ENCODE data around the gene SVOPL. TPM values are rescaled to one million over a fixed set of nuclear protein-coding genes. Genes with fewer than 3 reads are reported as not detected.

SVOPL gene
- total RNA-seq, 1 experiment from 2014 or later, result not detected

GRCh38 chr7:138569418-138569817 is 131.7 kb downstream of the SVOPL start:
- CTCF ChIA-PET, result no interaction called here
- no peak for DNase-seq (ENCODE audit: low read depth, low spot score)
- no peak overlapping the region for H3K27ac ChIP-seq (ENCODE audit: low read length)
- H3K4me1 ChIP-seq (ENCODE audit: control insufficient read depth, insufficient read depth, low read length), result no peaks in the 10 kb centered on the region
- no TSS peak for BruUV-seq (replicated peaks)
- TF ChIP-seq SIN3A (IDR thresholded peaks at IDR 0.05; ENCODE audit: borderline replicate concordance, insufficient read depth, low read depth, low read length) (no peak), TCF7L2 (IDR thresholded peaks at IDR 0.05; ENCODE audit: low read depth, low read length) (no peak), CTCF (IDR thresholded peaks at IDR 0.05) (no peak), REST (IDR thresholded peaks at IDR 0.05; ENCODE audit: insufficient read depth in 1 of 2, low read depth in 2 of 2, low read length in 1 of 2) (no peak), POLR2AphosphoS5 (IDR thresholded peaks at IDR 0.05; ENCODE audit: low read depth, low read length) (no peak)
- H3K4me3 ChIP-seq (ENCODE audit: low read depth in 2 of 2, low read length in 2 of 2), result no peak overlapping the region
- POLR2A ChIA-PET, result no interaction called here
- no peak for ATAC-seq
- peaks cover 21% of the 10 kb centered on the region for H3K36me3 ChIP-seq (ENCODE audit: control insufficient read depth, insufficient read depth, low read length)
- peaks cover 29% of the 10 kb centered on the region for H3K9me3 ChIP-seq (ENCODE audit: control insufficient read depth, insufficient read depth, low read depth, low read length)
- no peaks in the 10 kb centered on the region for H3K27me3 ChIP-seq (ENCODE audit: control insufficient read depth, insufficient read depth, low read length)
- in situ Hi-C loops (cut with HindIII; ENCODE audit: low pct_unique_long_range_greater_than_20kb, low sequenced_read_pairs) (no loop called here), intact Hi-C loops (cut with micrococcal nuclease; ENCODE audit: unreplicated experiment) (no loop called here)

GRCh38 chr7:138568655-138569054 is 132.5 kb downstream of the SVOPL start:
- DNase-seq (ENCODE audit: low read depth, low spot score) (no peak), ATAC-seq (no peak)
- no TSS peak for BruUV-seq (replicated peaks)
- intact Hi-C loops (cut with micrococcal nuclease; ENCODE audit: unreplicated experiment) (no loop called here), in situ Hi-C loops (cut with HindIII; ENCODE audit: low pct_unique_long_range_greater_than_20kb, low sequenced_read_pairs) (no loop called here)
- Histone ChIP-seq H3K4me1 (ENCODE audit: control insufficient read depth, insufficient read depth, low read length) (no peaks in the 10 kb centered on the region), H3K27me3 (ENCODE audit: control insufficient read depth, insufficient read depth, low read length) (no peaks in the 10 kb centered on the region), H3K36me3 (ENCODE audit: control insufficient read depth, insufficient read depth, low read length) (peaks cover 21% of the 10 kb centered on the region), H3K27ac (ENCODE audit: low read length) (no peak overlapping the region), H3K9me3 (ENCODE audit: control insufficient read depth, insufficient read depth, low read depth, low read length) (peaks cover 32% of the 10 kb centered on the region), H3K4me3 (ENCODE audit: low read depth in 2 of 2, low read length in 2 of 2) (no peak overlapping the region)
- ChIA-PET CTCF (no interaction called here), POLR2A (no interaction called here)
- TF ChIP-seq TCF7L2 (IDR thresholded peaks at IDR 0.05; ENCODE audit: low read depth, low read length), result no peak
- TF ChIP-seq CTCF (IDR thresholded peaks at IDR 0.05), result no peak
- no peak for TF ChIP-seq SIN3A (IDR thresholded peaks at IDR 0.05; ENCODE audit: borderline replicate concordance, insufficient read depth, low read depth, low read length)
- TF ChIP-seq POLR2AphosphoS5 (IDR thresholded peaks at IDR 0.05; ENCODE audit: low read depth, low read length), result no peak
- no peak for TF ChIP-seq REST (IDR thresholded peaks at IDR 0.05; ENCODE audit: insufficient read depth in 1 of 2, low read depth in 2 of 2, low read length in 1 of 2)
